Measurements from ENCODE around the gene FAM131A. TPM values are rescaled to one million over a fixed set of nuclear protein-coding genes. Genes with fewer than 3 reads are reported as not detected.
A peak's percentile ranks its signal among the peaks of the same experiment; 100 is the strongest.

FAM131A gene
- total RNA-seq, 1 donor from 2014 or later = 17.4 TPM

GRCh38 chr3:184361532-184361931, 24.1 kb downstream of the FAM131A start, which contains the start of the genes CLCN2 and POLR2H:
Gene CLCN2 (minus strand): TSS chr3:184361605. CDS start chr3:184361479, 126 bp downstream.
Gene POLR2H (plus strand): TSS chr3:184361710. CDS start chr3:184363493, 1,783 bp downstream.
- TF ChIP-seq CTCF (IDR thresholded peaks at IDR 0.05; ENCODE audit: unreplicated experiment) = no peak
- Mint-ChIP-seq H3K9me3 (no peaks in the 10 kb centered on the region), H3K4me1 (peaks cover 25% of the 10 kb centered on the region), H3K4me3 (peak within 1 kb of the TSS; percentile 91), H3K27ac (peak within 1 kb of the TSS; percentile 98), H3K36me3 (peaks cover 8% of the 10 kb centered on the region), H3K27me3 (ENCODE audit: low read depth) (no peaks in the 10 kb centered on the region)
- DNase-seq (ENCODE audit: low spot score in 2 of 2, unreplicated experiment in 2 of 2) = peak; percentile 65 to 70

- TF ChIP-seq CTCF (IDR thresholded peaks at IDR 0.05; ENCODE audit: unreplicated experiment) = no peak
- peak overlapping the region; percentile 98 for H3K27ac Mint-ChIP-seq
- no peaks in the 10 kb centered on the region for H3K27me3 Mint-ChIP-seq (ENCODE audit: low read depth)
- peaks cover 28% of the 10 kb centered on the region for H3K4me1 Mint-ChIP-seq
- peaks cover 14% of the 10 kb centered on the region for H3K36me3 Mint-ChIP-seq
- H3K9me3 Mint-ChIP-seq = no peaks in the 10 kb centered on the region
- H3K4me3 Mint-ChIP-seq = peak overlapping the region; percentile 91
- DNase-seq (ENCODE audit: low spot score in 2 of 2, unreplicated experiment in 2 of 2) = peak in 1 of 2 experiments; percentile 68
Measured at GRCh38 chr3:184361932-184362667, 24.7 kb downstream of the FAM131A start.

- Mint-ChIP-seq H3K27me3 (ENCODE audit: low read depth) (no peaks in the 10 kb centered on the region), H3K27ac (peak overlapping the region; percentile 98), H3K4me1 (peaks cover 28% of the 10 kb centered on the region), H3K9me3 (no peaks in the 10 kb centered on the region), H3K4me3 (peak overlapping the region; percentile 91), H3K36me3 (peaks cover 17% of the 10 kb centered on the region)
- peak; percentile 93 to 97 for DNase-seq (ENCODE audit: low spot score in 2 of 2, unreplicated experiment in 2 of 2)
- peak; percentile 26 for TF ChIP-seq CTCF (IDR thresholded peaks at IDR 0.05; ENCODE audit: unreplicated experiment)
Measured at GRCh38 chr3:184362668-184363546, 25.5 kb downstream of the FAM131A start.

- Mint-ChIP-seq H3K27me3 (ENCODE audit: low read depth) (no peaks in the 10 kb centered on the region), H3K4me1 (peaks cover 18% of the 10 kb centered on the region), H3K27ac (peak overlapping the region; percentile 66), H3K9me3 (no peaks in the 10 kb centered on the region), H3K4me3 (no peak overlapping the region), H3K36me3 (peaks cover 22% of the 10 kb centered on the region)
- TF ChIP-seq CTCF (IDR thresholded peaks at IDR 0.05; ENCODE audit: unreplicated experiment) = no peak
- no peak for DNase-seq (ENCODE audit: low spot score in 2 of 2, unreplicated experiment in 2 of 2)
Measured at GRCh38 chr3:184366619-184367289, 29.4 kb downstream of the FAM131A start.

GRCh38 chr3:184368116-184368515, 30.7 kb downstream of the FAM131A start:
- peaks cover 22% of the 10 kb centered on the region for H3K36me3 Mint-ChIP-seq
- no peak overlapping the region for H3K27ac Mint-ChIP-seq
- DNase-seq (ENCODE audit: low spot score in 2 of 2, unreplicated experiment in 2 of 2) = no peak
- H3K4me1 Mint-ChIP-seq = peaks cover 26% of the 10 kb centered on the region
- peaks cover 4% of the 10 kb centered on the region for H3K27me3 Mint-ChIP-seq (ENCODE audit: low read depth)
- no peak for TF ChIP-seq CTCF (IDR thresholded peaks at IDR 0.05; ENCODE audit: unreplicated experiment)
- no peaks in the 10 kb centered on the region for H3K9me3 Mint-ChIP-seq
- no peak overlapping the region for H3K4me3 Mint-ChIP-seq

All from mesothelial cell of epicardium (in vitro differentiated cells).